ENCODE measurements around the gene CCDC92B. TPM values are rescaled to one million over a fixed set of nuclear protein-coding genes. Genes with fewer than 3 reads are reported as not detected.
"Not testable (repeated sequence)": the region's sequence is repeated elsewhere in the genome, so short reads cannot be mapped to it uniquely, and the experiment has no call there.

CCDC92B gene
- total RNA-seq, 4 donors from 2014 or later: 0.15 to 0.57 (median 0.35) TPM; not detected in 1

- intact Hi-C loops (cut with DNase I): no loop called here
- no peak for TF ChIP-seq POLR2A (IDR thresholded peaks at IDR 0.05)
- TF ChIP-seq CTCF (IDR thresholded peaks at IDR 0.05): no peak
- Histone ChIP-seq H3K4me3 (no peak overlapping the region), H3K36me3 (peaks cover 43 to 92% (median 50%) of the 10 kb centered on the region in 3 donors), H3K27ac (no peak overlapping the region), H3K4me1 (peaks cover 3 to 28% (median 6%) of the 10 kb centered on the region in 3 donors), H3K27me3 (no peaks in the 10 kb centered on the region), H3K9me3 (no peaks in the 10 kb centered on the region)
- WGBS, 2 donors: 82% methylated on average over 13 to 21 of the region's 22 CpGs
- DNase-seq: no peak
These were observed 47.3 kb downstream of the CCDC92B start for GRCh38 chr17:2701996-2702741.

GRCh38 chr17:2701161-2701995 is 48.1 kb downstream of the CCDC92B start:
- Histone ChIP-seq H3K4me1 (peaks cover 0 to 20% (median under 1%) of the 10 kb centered on the region in 3 donors), H3K27ac (no peak overlapping the region), H3K27me3 (no peaks in the 10 kb centered on the region), H3K36me3 (peaks cover 45 to 100% (median 55%) of the 10 kb centered on the region in 3 donors), H3K9me3 (no peaks in the 10 kb centered on the region), H3K4me3 (no peak overlapping the region)
- TF ChIP-seq POLR2A (IDR thresholded peaks at IDR 0.05) (no peak), CTCF (IDR thresholded peaks at IDR 0.05) (no peak)
- intact Hi-C loops (cut with DNase I): no loop called here
- WGBS, 2 donors: 91% methylated on average over 4 of the region's 41 CpGs; no CpG with 5 or more reads in 1 of the 2 donors
- no peak for DNase-seq

GRCh38 chr17:2700491-2701141 is 48.8 kb downstream of the CCDC92B start:
- H3K4me1 ChIP-seq: peaks cover 0 to 12% (median 0%) of the 10 kb centered on the region in 3 donors
- intact Hi-C loops (cut with DNase I): no loop called here
- H3K27ac ChIP-seq: no peak overlapping the region
- H3K4me3 ChIP-seq: no peak overlapping the region
- H3K27me3 ChIP-seq: no peaks in the 10 kb centered on the region
- TF ChIP-seq POLR2A (IDR thresholded peaks at IDR 0.05) (no peak), CTCF (IDR thresholded peaks at IDR 0.05) (no peak)
- 86 to 90% methylated on average over 2 to 4 of the region's 27 CpGs for WGBS, 2 donors
- H3K9me3 ChIP-seq: no peaks in the 10 kb centered on the region
- DNase-seq: no peak
- peaks cover 53 to 100% (median 63%) of the 10 kb centered on the region in 3 donors for H3K36me3 ChIP-seq

GRCh38 chr17:2700030-2700490 is 49.4 kb downstream of the CCDC92B start:
- intact Hi-C loops (cut with DNase I): no loop called here
- 70 to 97% methylated on average over 6 to 10 of the region's 20 CpGs for WGBS, 2 donors
- DNase-seq: no peak
- Histone ChIP-seq H3K36me3 (peaks cover 58 to 100% (median 65%) of the 10 kb centered on the region in 3 donors), H3K9me3 (no peaks in the 10 kb centered on the region), H3K4me3 (no peak overlapping the region), H3K4me1 (peaks cover 0 to 7% (median 0%) of the 10 kb centered on the region in 3 donors), H3K27me3 (no peaks in the 10 kb centered on the region), H3K27ac (no peak overlapping the region)
- TF ChIP-seq CTCF (IDR thresholded peaks at IDR 0.05) (no peak), POLR2A (IDR thresholded peaks at IDR 0.05) (no peak)

- WGBS, 2 donors: 84 to 88% methylated on average over 13 to 18 of the region's 18 CpGs
- H3K9me3 ChIP-seq; DNase-seq; intact Hi-C loops (cut with DNase I); H3K27ac ChIP-seq; H3K4me1 ChIP-seq; H3K27me3 ChIP-seq; H3K4me3 ChIP-seq: not testable (repeated sequence)
- H3K36me3 ChIP-seq: peaks cover 65 to 100% (median 65%) of the 10 kb centered on the region in 3 donors
These were observed 50.1 kb downstream of the CCDC92B start for GRCh38 chr17:2699216-2699805.

All from esophagus squamous epithelium (tissue), 5 donors.